DOHH2 (cell line): ENCODE measurements around the gene ZNF320.

Source experiments
- H3F3A ChIP-seq: fragments of 200-600 bp; sonication (generic), shearing (Covaris generic); 2 replicates; pipeline ENCODE4 v1.6.0; 2016; ENCODE audit warnings: antibody characterized with exemption, mild to moderate bottlenecking; ENCODE audit not compliant: control insufficient read depth, insufficient read depth
- H3K27ac ChIP-seq: fragments of 200-600 bp; sonication (generic); 2 replicates; pipeline ENCODE4 v1.5.1; 2014; ENCODE audit warnings: low read depth, mild to moderate bottlenecking, low read length, moderate library complexity
- H3K27me3 ChIP-seq: fragments of 200-600 bp; sonication (generic); 2 replicates; pipeline ENCODE4 v1.6.1; 2014; ENCODE audit warnings: mild to moderate bottlenecking, low read length, mixed read lengths; ENCODE audit not compliant: control insufficient read depth
- H3K36me3 ChIP-seq: fragments of 200-600 bp; sonication (generic); 2 replicates; pipeline ENCODE4 v1.6.1; 2014; ENCODE audit warnings: mild to moderate bottlenecking, low read length, moderate library complexity, mixed read lengths; ENCODE audit not compliant: control insufficient read depth
- H3K4me1 ChIP-seq: fragments of 200-600 bp; sonication (generic); 2 replicates; pipeline ENCODE4 v1.6.1; 2014; ENCODE audit warnings: mild to moderate bottlenecking, low read length, mixed read lengths; ENCODE audit not compliant: control insufficient read depth
- H3K4me2 ChIP-seq: fragments of 200-600 bp; sonication (generic); 2 replicates; pipeline ENCODE4 v1.6.0; 2014; ENCODE audit warnings: mild to moderate bottlenecking, low read length, moderate library complexity
- H3K4me3 ChIP-seq: fragments of 200-600 bp; sonication (generic); 2 replicates; pipeline ENCODE4 v1.5.1; 2014; ENCODE audit warnings: mild to moderate bottlenecking, low read length, mixed read lengths
- H3K79me2 ChIP-seq: fragments of 200-600 bp; sonication (generic); 2 replicates; pipeline ENCODE4 v1.6.1; 2014; ENCODE audit warnings: mild to moderate bottlenecking, low read length, mixed read lengths; ENCODE audit not compliant: control insufficient read depth
- H3K9me2 ChIP-seq: fragments of 200-600 bp; sonication (generic); replicated peaks from 2 replicates; pipeline ENCODE4 v1.6.1; 2014; ENCODE audit warnings: mild to moderate bottlenecking, low read length, mixed read lengths; ENCODE audit not compliant: control insufficient read depth
- H3K9me3 ChIP-seq: fragments of 200-600 bp; sonication (generic); 2 replicates; pipeline ENCODE4 v1.6.1; 2014; ENCODE audit warnings: antibody characterized with exemption, low read length, mixed read lengths; ENCODE audit not compliant: control insufficient read depth, insufficient read depth
- H4K20me1 ChIP-seq: fragments of 200-600 bp; sonication (generic); 2 replicates; pipeline ENCODE4 v1.6.0; 2014; ENCODE audit warnings: low read depth, mild to moderate bottlenecking, antibody characterized with exemption, low read length, moderate library complexity; ENCODE audit not compliant: control insufficient read depth, insufficient read depth
- EZH2phosphoT487 ChIP-seq: fragments of 200-600 bp; sonication (generic); IDR thresholded peaks from 2 replicates; pipeline ENCODE4 v1.6.1; 2017; ENCODE audit warnings: borderline replicate concordance, mild to moderate bottlenecking, antibody characterized with exemption, low read length, moderate library complexity, mixed read lengths
- TF ChIP-seq, protein P1 (sequence below): fragments of 200-600 bp; sonication (generic); IDR thresholded peaks from one replicate; pipeline ENCODE4 v1.5.1; 2014; ENCODE audit warnings: antibody characterized with exemption, mild to moderate bottlenecking, low read depth, low read length; ENCODE audit not compliant: poor library complexity, severe bottlenecking

ZNF320 gene

DNA sequence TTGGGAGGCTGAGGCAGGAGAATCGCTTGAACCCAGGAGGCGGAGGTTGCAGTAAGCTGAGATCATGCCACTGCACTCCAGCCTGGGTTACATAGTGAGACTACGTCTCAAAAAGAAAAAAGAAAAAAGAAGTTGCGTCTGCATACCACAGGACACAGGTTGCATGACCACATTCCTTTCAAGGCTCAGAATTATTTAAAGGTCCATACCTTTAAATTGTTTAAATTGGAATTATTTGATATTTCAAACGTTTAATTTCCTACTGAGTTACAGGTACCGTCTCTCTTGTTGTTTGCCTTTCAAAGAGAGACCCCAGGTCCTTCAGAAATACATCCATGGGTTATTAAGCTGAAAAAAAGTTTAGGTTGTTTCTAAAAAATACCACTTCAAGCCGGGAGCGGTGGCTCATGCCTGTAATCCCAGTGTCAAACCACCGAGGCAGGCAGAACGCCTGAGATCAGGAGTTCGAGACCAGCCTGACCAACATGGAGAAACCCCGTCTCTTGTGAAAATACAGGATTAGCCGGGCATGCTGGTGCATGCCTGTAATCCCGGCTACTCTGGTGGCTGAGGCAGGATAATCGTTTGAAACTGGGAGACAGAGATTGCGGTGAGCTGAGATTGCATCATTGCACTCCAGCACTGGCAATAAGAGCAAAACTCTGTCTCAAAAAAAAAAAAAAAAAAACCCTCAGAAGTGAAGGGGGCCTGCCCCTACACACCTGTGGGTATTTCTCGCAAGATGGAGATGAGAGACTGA is 46.6 kb upstream of the ZNF320 start:
- peaks cover 5% of the 10 kb centered on the region; the same call in 1 of the 2 replicates for H3K9me3 ChIP-seq
- no peaks in the 10 kb centered on the region for H3K27me3 ChIP-seq
- H3K4me1 ChIP-seq = peaks cover 4% of the 10 kb centered on the region
- H3K36me3 ChIP-seq = peaks cover 4% of the 10 kb centered on the region
- H3K79me2 ChIP-seq = peaks cover 28% of the 10 kb centered on the region
- H3K27ac ChIP-seq = no peak overlapping the region
- H4K20me1 ChIP-seq = no peaks in the 10 kb centered on the region; the same call in 1 of the 2 replicates
- H3K4me3 ChIP-seq = no peak overlapping the region
- H3K9me2 ChIP-seq = no peaks in the 10 kb centered on the region
- 0 out of 2 replicates have a peak, but pooled peaks cover 4% of the 10 kb centered on the region for H3F3A ChIP-seq
- no peak overlapping the region for H3K4me2 ChIP-seq
- TF ChIP-seq, protein P1, sequence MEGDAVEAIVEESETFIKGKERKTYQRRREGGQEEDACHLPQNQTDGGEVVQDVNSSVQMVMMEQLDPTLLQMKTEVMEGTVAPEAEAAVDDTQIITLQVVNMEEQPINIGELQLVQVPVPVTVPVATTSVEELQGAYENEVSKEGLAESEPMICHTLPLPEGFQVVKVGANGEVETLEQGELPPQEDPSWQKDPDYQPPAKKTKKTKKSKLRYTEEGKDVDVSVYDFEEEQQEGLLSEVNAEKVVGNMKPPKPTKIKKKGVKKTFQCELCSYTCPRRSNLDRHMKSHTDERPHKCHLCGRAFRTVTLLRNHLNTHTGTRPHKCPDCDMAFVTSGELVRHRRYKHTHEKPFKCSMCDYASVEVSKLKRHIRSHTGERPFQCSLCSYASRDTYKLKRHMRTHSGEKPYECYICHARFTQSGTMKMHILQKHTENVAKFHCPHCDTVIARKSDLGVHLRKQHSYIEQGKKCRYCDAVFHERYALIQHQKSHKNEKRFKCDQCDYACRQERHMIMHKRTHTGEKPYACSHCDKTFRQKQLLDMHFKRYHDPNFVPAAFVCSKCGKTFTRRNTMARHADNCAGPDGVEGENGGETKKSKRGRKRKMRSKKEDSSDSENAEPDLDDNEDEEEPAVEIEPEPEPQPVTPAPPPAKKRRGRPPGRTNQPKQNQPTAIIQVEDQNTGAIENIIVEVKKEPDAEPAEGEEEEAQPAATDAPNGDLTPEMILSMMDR = no peak
- no peak for TF ChIP-seq EZH2phosphoT487

DNA sequence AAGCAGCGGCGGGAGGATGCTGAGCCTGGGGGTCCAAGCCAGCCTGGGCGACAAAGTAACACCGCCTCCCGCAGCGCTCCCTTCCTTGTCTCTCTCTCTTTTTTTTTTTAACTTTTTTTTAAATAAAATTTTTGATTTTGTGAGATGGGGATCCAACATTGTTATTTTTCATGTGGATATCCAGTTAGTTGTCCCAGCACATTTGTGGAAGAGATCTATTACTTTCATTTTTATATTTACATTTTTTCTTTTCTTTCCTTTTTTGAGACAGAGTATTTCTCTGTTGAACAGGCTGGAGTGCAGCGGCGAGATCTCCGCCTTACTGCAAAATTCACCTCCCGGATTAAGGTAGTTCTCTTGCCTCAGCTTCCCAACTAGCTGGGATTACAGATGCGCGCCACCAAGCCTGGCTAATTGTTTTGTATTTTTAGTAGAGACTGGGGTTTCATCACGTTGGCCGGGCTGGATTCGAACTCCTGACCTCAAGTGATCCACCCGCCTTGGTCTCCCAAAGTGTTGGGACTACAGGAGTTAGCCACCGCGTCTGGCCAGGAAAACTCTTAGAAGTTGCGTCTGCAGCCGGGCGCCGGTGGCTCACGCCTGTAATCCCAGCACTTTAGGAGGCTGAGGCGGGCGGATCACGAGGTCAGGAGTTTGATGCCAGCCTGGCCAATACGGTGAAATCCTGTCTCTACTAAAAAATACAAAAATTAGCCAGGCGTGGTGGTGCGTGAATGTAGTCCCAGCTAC is 45.9 kb upstream of the ZNF320 start:
- Histone ChIP-seq H3F3A (0 out of 2 replicates have a peak, but pooled peaks cover 4% of the 10 kb centered on the region), H3K79me2 (peaks cover 35% of the 10 kb centered on the region), H3K9me3 (peaks cover 4% of the 10 kb centered on the region; the same call in 1 of the 2 replicates), H3K4me3 (peak overlapping the region; percentile 98), H3K27me3 (no peaks in the 10 kb centered on the region), H3K9me2 (no peaks in the 10 kb centered on the region), H3K4me1 (peaks cover 4% of the 10 kb centered on the region), H3K27ac (no peak overlapping the region), H4K20me1 (no peaks in the 10 kb centered on the region; the same call in 1 of the 2 replicates), H3K36me3 (peaks cover 3% of the 10 kb centered on the region), H3K4me2 (peak overlapping the region; percentile 95)
- TF ChIP-seq, protein P1 = no peak
- no peak for TF ChIP-seq EZH2phosphoT487

DNA sequence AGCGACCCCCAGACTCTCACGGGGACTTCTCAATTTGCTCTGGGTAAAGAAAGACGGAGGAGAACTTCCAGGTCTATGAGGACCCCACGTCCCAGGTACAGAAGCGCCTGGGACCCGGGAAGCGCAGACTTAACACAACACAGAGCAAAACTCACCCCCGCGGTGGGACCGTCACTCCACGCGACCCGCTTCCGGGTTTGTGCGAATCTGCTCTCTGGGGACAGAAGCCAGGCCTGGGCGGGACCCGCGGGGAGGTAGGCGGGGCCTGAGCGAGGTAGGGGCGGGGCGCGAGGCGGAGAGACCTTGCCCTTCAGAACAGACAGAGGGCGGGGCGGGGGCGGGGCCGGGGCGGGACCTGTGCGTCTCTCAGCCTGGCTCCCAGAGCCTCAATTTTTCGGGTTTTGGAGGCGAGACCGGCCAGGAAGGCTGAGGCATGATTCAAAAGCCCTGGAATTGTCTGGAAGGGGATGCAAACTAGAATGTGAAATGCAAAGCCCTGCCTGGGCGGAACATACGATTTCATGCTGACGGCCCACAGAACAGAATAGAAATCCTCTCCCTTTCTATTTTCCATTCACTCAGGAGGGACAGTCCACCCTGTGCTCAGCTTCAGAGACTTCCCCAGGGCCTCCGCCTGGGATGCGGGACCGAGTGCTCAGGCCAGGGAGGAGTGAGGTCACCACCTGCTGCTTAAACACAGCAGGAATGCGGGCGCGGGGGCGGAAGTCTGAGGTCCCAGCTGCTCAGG is 45.1 kb upstream of the ZNF320 start:
- Histone ChIP-seq H3K9me3 (no peaks in the 10 kb centered on the region), H3K4me1 (peaks cover 4% of the 10 kb centered on the region), H3K27me3 (no peaks in the 10 kb centered on the region), H3K9me2 (no peaks in the 10 kb centered on the region), H4K20me1 (no peaks in the 10 kb centered on the region; the same call in 1 of the 2 replicates), H3K36me3 (peaks cover 1% of the 10 kb centered on the region; the same call in 1 of the 2 replicates), H3K79me2 (peaks cover 38% of the 10 kb centered on the region), H3K27ac (peak overlapping the region; percentile 47), H3K4me2 (peak overlapping the region; percentile 97), H3K4me3 (peak overlapping the region; percentile 98), H3F3A (0 out of 2 replicates have a peak, but pooled peaks cover 4% of the 10 kb centered on the region)
- TF ChIP-seq EZH2phosphoT487 = no peak
- TF ChIP-seq, protein P1 = no peak
